HepG2 (cell line): ENCODE data around the gene SLC50A1. TPM values are rescaled to one million over a fixed set of nuclear protein-coding genes. Genes with fewer than 3 reads are reported as not detected.

ENCODE experiments used
- ADNP ChIP-seq: sonication (generic); formaldehyde crosslinking; IDR thresholded peaks from 2 replicates; pipeline ENCODE4 v1.4.0; 2020; ENCODE audit warnings: missing genetic modification reagents
- CTCF ChIP-seq: sonication (generic); formaldehyde crosslinking; IDR thresholded peaks from 2 replicates; pipeline ENCODE4 v1.5.0; 2020; ENCODE audit warnings: mild to moderate bottlenecking, missing genetic modification reagents, moderate library complexity
- E2F2 ChIP-seq: sonication (generic); formaldehyde crosslinking; IDR thresholded peaks from 2 replicates; pipeline ENCODE4 v1.4.0; 2020; ENCODE audit warnings: missing genetic modification reagents, borderline replicate concordance
- ELF1 ChIP-seq: sonication (generic); formaldehyde crosslinking; IDR thresholded peaks from 2 replicates; pipeline ENCODE4 v1.4.0; 2020; ENCODE audit warnings: missing genetic modification reagents
- HDAC6 ChIP-seq: fragments of 200-600 bp; sonication (generic); IDR thresholded peaks from 2 replicates; pipeline ENCODE4 v1.7.0; 2017; ENCODE audit warnings: mild to moderate bottlenecking, antibody characterized with exemption, low read length, low read depth
- NFIC ChIP-seq: IDR thresholded peaks from 2 replicates; pipeline ENCODE4 v1.6.1; 2012; ENCODE audit warnings: mild to moderate bottlenecking, low read length, inconsistent platforms
- RXRA ChIP-seq: sonication (generic); formaldehyde crosslinking; IDR thresholded peaks from 2 replicates; pipeline ENCODE4 v1.5.1; 2020; ENCODE audit warnings: missing genetic modification reagents
- SOX5 ChIP-seq: IDR thresholded peaks from 2 replicates; pipeline ENCODE4 v1.6.1; 2016; ENCODE audit warnings: borderline replicate concordance
- SYNCRIP ChIP-seq: fragments of 200-400 bp; formaldehyde crosslinking; IDR thresholded peaks from 2 replicates; pipeline ENCODE4 v1.6.1; 2018; ENCODE audit warnings: mild to moderate bottlenecking, low read depth, low read length; ENCODE audit not compliant: insufficient read depth
- TCF7 ChIP-seq: sonication (generic); IDR thresholded peaks from 2 replicates; pipeline ENCODE4 v1.6.1; 2016; ENCODE audit warnings: antibody characterized with exemption, low read depth
- TFAP4 ChIP-seq: sonication (generic); IDR thresholded peaks from 2 replicates; pipeline ENCODE4 v1.6.1; 2016; ENCODE audit warnings: low read depth, borderline replicate concordance
- ZBTB26 ChIP-seq: IDR thresholded peaks from 2 replicates; pipeline ENCODE4 v1.6.1; 2016; ENCODE audit warnings: missing compliant biosample characterization, missing genetic modification reagents, borderline replicate concordance
- ZMYM2 ChIP-seq: sonication (generic); formaldehyde crosslinking; IDR thresholded peaks from 2 replicates; pipeline ENCODE4 v1.8.0; 2022; ENCODE audit warnings: mild to moderate bottlenecking, missing genetic modification reagents
- ZNF224 ChIP-seq: sonication (generic); formaldehyde crosslinking; IDR thresholded peaks from 2 replicates; pipeline ENCODE4 v1.5.0; 2020; ENCODE audit warnings: mild to moderate bottlenecking, missing genetic modification reagents
- ZNF256 ChIP-seq: sonication (generic); formaldehyde crosslinking; conservative IDR thresholded peaks from 2 replicates; pipeline ENCODE4 v1.4.0; 2020; ENCODE audit warnings: missing genetic modification reagents
- ZNF30 ChIP-seq: sonication (generic); formaldehyde crosslinking; IDR thresholded peaks from 2 replicates; pipeline ENCODE4 v1.5.0; 2020; ENCODE audit warnings: mild to moderate bottlenecking, missing genetic modification reagents
- ZNF687 ChIP-seq: sonication (generic); formaldehyde crosslinking; IDR thresholded peaks from 2 replicates; pipeline ENCODE4 v1.5.1; 2020; ENCODE audit warnings: mild to moderate bottlenecking, missing genetic modification reagents, moderate library complexity
- ZNF792 ChIP-seq: IDR thresholded peaks from 2 replicates; pipeline ENCODE4 v1.6.1; 2016
- ZNF800 ChIP-seq: sonication (generic); formaldehyde crosslinking; IDR thresholded peaks from 2 replicates; pipeline ENCODE4 v1.4.0; 2020; ENCODE audit warnings: missing genetic modification reagents
- polyA plus RNA-seq, 8 experiments: library from polyadenylated mRNA; depleted of rRNA in 3 of 8; stranded (reverse) in 7 of 8; unstranded in 1 of 8; fragments of >200 nt; fragmentation: Illumina TruSeq in 4 of 8; extraction: Trizol in 4 of 8; gene quantifications; 2 replicates each; pipeline versions ENCODE4 v1.2.1 to v1.2.3, GENCODE V29; 2011 to 2016; ENCODE audit warnings: low read depth in 4 of 8, missing spikeins in 1 of 8, mixed read lengths in 1 of 8; ENCODE audit not compliant: insufficient read depth in 1 of 8
- total RNA-seq, 5 experiments: library from RNA; depleted of rRNA; stranded (reverse); fragments of >200 nt; fragmentation: Illumina TruSeq; extraction: Trizol; gene quantifications; 2 replicates each; pipeline ENCODE4 v1.2.3, GENCODE V29; 2016; ENCODE audit warnings: low read depth in 1 of 5

The SLC50A1 gene
- total and polyA plus RNA-seq, 2 of the 13 experiments (the other 11 are each of a cell fraction or from before 2014, with no cell fraction given): 22.5 to 46.8 TPM

- TF ChIP-seq CTCF (peak; percentile 44), ZNF30 (CRISPR knock-in tag) (no peak), ZBTB26 (CRISPR knock-in tag) (peak; percentile 86), TCF7 (peak; percentile 58; the same call in 1 of the 2 replicates), ZNF800 (CRISPR knock-in tag) (peak; percentile 77; the same call in 1 of the 2 replicates), ELF1 (CRISPR knock-in tag) (peak; percentile 64; the same call in 1 of the 2 replicates), ZNF256 (CRISPR knock-in tag) (no peak), ADNP (CRISPR knock-in tag) (no peak), RXRA (peak; percentile 100), SYNCRIP (no peak), ZNF224 (CRISPR knock-in tag) (0 out of 2 replicates have a peak, but pooled peaks have one; percentile 28), ZMYM2 (CRISPR knock-in tag) (peak; percentile 94), ZNF792 (CRISPR knock-in tag) (peak; percentile 85), SOX5 (CRISPR knock-in tag) (peak; percentile 94), NFIC (no peak), ZNF687 (CRISPR knock-in tag) (peak; percentile 98), TFAP4 (peak; percentile 69; the same call in 1 of the 2 replicates), HDAC6 (no peak), E2F2 (no peak)
Measured at GRCh38 chr1:155125946-155126555, 9.6 kb upstream of the SLC50A1 start (continued).
